D721Med (cell line): ENCODE data around the gene XCR1.
"Not testable (repeated sequence)": the region's sequence is repeated elsewhere in the genome, so short reads cannot be mapped to it uniquely, and the experiment has no call there.

ENCODE experiments used
- DNase-seq: peaks from one replicate; pipeline ENCODE4 v3.0.0; 2011; ENCODE audit warnings: low spot score; ENCODE audit not compliant: insufficient read length
- FAIRE-seq: peaks from 2 replicates; lab custom pipeline; 2011; peaks lifted over from hg19 to GRCh38; lab: Jason Lieb, UNC
- TF ChIP-seq, protein P1 (sequence below): IDR thresholded peaks from 2 replicates; pipeline ENCODE4 v1.5.1; 2012; ENCODE audit warnings: mild to moderate bottlenecking, control low read depth; ENCODE audit not compliant: insufficient read depth; ENCODE audit errors: missing control alignments

XCR1 gene

GRCh38 chr3:46058981-46059380 lies 31.7 kb upstream of the XCR1 start:
- TF ChIP-seq, protein P1, sequence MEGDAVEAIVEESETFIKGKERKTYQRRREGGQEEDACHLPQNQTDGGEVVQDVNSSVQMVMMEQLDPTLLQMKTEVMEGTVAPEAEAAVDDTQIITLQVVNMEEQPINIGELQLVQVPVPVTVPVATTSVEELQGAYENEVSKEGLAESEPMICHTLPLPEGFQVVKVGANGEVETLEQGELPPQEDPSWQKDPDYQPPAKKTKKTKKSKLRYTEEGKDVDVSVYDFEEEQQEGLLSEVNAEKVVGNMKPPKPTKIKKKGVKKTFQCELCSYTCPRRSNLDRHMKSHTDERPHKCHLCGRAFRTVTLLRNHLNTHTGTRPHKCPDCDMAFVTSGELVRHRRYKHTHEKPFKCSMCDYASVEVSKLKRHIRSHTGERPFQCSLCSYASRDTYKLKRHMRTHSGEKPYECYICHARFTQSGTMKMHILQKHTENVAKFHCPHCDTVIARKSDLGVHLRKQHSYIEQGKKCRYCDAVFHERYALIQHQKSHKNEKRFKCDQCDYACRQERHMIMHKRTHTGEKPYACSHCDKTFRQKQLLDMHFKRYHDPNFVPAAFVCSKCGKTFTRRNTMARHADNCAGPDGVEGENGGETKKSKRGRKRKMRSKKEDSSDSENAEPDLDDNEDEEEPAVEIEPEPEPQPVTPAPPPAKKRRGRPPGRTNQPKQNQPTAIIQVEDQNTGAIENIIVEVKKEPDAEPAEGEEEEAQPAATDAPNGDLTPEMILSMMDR = no peak
- FAIRE-seq (no peak), DNase-seq (no peak)

DNA sequence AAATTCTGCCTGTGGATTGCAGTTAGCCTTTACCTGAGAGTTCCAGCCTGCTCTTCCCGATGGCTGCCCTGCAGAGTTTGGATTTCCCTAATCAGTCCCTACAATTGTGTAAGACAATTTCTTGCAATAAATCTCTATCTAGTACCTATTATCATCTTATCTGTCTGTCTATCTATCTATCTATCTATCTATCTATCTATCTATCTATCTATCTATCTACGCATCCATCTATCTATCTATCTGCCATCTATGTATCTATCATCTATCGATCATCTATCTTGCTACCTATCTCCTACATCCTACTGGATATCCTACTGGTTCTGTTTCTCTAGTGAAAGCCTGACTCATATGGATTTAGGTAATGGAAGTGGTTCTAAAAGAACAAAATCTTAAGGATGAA lies 30.4 kb upstream of the XCR1 start:
- TF ChIP-seq, protein P1 = no peak
- FAIRE-seq (no peak), DNase-seq (no peak)

DNA sequence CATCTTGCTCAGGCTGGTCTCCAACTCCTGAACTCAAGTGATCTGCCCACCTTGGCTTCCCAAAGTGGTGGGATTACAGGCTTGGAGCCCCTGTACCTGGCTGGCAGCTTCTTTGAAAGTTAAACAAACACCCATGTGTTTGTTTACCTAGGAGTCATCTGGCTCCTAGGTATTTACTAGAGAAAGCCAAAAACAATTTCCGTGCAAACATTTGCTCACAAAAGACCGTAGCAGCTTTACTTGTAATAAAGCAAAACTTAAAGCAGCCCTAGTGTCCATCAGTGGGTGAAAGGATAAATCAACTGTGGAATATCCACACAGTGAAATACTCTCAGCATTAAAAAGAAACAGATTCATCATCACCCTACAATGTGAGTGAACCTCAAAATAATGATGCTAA lies 29.4 kb upstream of the XCR1 start:
- no peak for DNase-seq
- no peak for FAIRE-seq

DNA sequence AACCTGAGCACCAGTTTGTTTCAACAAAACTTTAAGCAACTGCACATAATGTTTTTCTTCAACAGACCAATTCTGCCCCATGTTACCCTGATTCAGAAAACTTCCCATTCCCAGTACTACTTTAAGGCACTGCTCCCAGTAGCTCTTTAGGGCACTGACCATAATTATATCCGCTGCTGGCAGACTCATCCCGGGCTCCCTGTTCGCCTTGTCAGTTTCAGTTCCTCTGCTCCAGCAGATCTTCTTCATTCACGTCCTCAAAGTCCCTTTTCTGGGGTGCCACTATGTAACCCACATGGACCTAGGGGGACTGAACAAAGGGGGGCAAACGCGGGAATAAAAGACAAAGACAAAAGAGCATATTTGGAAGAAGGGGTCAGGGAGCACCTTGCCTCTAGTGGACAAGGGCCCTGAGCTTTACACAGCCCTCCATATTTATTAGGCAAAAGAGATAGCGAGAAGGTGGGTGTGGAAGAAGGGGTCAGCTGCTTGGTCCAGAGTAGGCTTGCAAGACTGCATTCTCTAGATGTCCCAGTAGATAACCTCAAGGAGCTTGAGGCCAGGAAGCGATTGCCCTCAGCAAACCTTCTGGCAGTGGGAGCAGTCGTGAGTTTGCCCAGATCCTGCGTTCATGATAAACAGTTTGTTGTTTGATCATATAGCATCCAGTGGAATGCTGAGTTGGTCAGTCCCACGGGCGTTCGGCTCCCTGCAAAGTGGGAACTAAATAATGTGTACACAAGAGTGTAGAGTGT lies 26.7 kb upstream of the XCR1 start:
- DNase-seq, FAIRE-seq: not testable (repeated sequence)

More for the DNA sequence above, 29.4 kb upstream of the XCR1 start:
- TF ChIP-seq, protein P1 = no peak

DNA sequence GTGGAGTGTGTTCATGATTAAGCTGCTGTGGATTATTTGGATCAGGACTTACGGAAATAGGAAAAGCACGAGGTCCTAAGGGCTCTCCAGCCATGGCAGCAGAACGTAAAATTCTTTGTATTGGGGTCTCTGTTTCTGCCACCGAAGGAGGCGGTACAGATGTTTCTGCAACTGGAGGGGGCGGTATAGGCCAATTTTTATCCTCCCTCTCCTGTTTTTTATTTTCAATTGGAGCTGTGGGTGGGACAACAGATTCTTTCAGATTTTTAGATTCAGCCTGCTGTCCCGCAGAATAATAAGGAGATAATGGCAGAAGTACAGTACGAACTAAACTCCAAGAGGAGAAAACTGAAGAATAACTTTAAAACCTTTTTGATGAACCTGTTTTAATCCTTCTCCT lies 26.0 kb upstream of the XCR1 start:
- DNase-seq, FAIRE-seq: not testable (repeated sequence)

DNA sequence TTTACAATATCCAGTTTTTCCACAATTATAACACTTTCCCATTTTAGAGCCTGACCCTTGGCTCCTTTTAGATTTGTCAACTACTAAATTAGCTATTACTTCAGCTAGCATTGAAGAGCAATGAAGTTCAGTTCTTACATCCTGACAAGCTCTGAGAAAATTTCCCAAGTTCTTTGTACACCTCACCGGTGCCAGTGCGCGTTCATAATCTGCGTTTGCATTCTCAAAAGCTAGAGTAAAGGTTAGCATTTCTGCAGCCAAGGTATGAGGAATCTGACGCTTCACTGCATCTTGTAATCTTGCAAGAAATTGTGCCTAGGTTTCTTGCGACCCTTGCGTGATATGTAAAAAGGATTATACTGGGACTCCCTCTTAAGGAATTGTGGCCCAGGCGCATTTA lies 25.2 kb upstream of the XCR1 start:
- TF ChIP-seq, protein P1 = no peak
- DNase-seq = no peak
- no peak for FAIRE-seq

DNA sequence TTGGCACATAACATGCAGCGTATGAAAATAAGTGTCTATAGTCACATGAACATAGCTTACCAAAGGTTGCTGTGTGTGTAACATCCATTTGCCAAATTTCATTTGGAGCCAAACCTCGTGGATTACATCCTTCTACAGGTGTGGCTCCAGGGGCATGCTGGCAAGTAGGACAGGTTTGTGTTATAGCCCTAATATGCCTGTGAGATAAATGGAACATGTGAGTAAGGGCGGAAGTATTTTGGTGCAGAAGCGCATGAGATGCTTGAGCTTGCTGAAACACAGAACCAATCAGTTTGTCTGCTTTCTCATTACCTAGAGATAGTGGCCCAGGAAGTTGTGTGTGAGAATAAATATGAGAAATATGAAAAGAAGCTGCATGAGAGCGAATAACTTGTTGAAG lies 21.8 kb upstream of the XCR1 start:
- no peak for FAIRE-seq
- no peak for DNase-seq

DNA sequence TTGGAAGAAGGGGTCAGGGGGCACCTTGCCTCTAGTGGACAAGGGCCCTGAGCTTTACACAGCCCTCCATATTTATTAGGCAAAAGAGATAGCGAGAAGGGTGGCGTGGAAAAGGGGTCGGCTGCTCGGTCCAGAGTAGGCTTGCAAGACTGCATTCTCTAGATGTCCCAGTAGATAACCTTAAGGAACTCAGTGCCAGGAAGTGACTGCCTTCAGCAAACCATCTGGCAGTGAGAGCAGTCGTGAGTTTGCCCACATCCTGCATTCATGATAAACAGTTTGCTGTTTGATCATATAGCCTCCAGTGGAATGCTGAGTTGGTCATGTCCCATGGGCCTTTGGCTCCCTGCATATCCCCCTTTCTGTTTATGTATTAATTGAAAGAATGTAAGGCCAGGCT lies 18.9 kb upstream of the XCR1 start:
- not testable (repeated sequence) for DNase-seq, FAIRE-seq

More for the DNA sequence above, 21.8 kb upstream of the XCR1 start:
- TF ChIP-seq, protein P1 = no peak

- TF ChIP-seq, protein P1 = no peak
- FAIRE-seq = no peak
- DNase-seq = no peak
Observed at GRCh38 chr3:46038916-46039315, 11.6 kb upstream of the XCR1 start.

GRCh38 chr3:46038071-46038470 lies 10.8 kb upstream of the XCR1 start:
- FAIRE-seq, DNase-seq: not testable (repeated sequence)
